ENCODE measurements around the gene MCFD2.

MCFD2 gene

DNA sequence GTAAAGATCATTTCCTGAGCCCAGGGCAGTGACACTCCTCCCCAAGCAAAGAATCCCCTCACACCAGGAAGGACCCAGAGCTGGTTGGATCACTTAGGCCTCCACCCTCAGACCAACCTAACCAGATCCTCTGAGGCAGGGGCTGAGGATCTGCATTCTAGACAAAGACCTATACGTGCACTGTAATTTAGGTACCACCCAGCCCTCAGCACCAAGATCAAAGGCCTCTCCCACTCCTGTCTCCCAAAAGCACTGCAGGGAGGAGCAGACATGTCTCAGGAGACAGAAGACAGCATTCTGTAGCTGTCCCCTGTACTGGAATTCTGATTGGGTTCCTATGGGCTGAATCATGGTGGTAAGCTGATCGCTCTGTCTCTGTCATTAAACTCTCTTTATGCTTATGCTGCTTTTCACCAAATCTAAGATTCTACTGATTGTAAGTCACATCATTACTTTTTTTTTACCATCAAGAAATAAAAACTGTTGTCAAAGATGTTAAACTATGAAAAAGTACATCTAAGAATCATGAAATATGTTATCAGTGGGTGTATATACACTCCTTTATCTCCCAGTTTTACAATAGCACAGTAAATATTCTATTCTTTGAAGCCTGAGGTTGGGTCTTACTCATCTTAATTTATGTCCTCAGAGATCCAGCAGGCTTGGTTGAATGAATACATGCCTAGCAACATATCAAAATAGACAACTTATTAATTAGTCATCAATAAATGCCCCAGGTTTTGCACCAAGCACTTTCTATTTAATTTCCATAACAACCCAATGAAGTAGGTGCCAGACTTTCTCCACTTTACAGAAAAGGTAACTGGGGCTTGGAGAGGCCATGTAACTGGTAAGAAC lies 28.3 kb downstream of the MCFD2 start:
- H3K9me3 ChIP-seq (ENCODE audit: insufficient read depth, low read length): no peaks in the 10 kb centered on the region
- H3K27me3 ChIP-seq (ENCODE audit: low read depth, low read length): peaks cover 32% of the 10 kb centered on the region
- no peaks in the 10 kb centered on the region for H3K36me3 ChIP-seq (replicated peaks; ENCODE audit: low read depth, low read length)
- H3K79me2 ChIP-seq (ENCODE audit: low read length): no peaks in the 10 kb centered on the region
- no peak overlapping the region for H3K4me3 ChIP-seq (ENCODE audit: low read length)
- no peak overlapping the region for H3K9ac ChIP-seq (ENCODE audit: low read length)
- H3K27ac ChIP-seq (ENCODE audit: low read length): no peak overlapping the region
- TF ChIP-seq CTCF (IDR thresholded peaks at IDR 0.05; ENCODE audit: low read depth, low read length): no peak
- TF ChIP-seq EZH2phosphoT487 (IDR thresholded peaks at IDR 0.05; ENCODE audit: low read depth): no peak
- H2AFZ ChIP-seq (ENCODE audit: low read depth, low read length): no peak overlapping the region
- no peaks in the 10 kb centered on the region for H4K20me1 ChIP-seq (ENCODE audit: insufficient read depth, low read length)
- no peak overlapping the region for H3K4me2 ChIP-seq (ENCODE audit: low read length)
- no peaks in the 10 kb centered on the region for H3K4me1 ChIP-seq (ENCODE audit: low read length)

GRCh38 chr2:46886268-46887027 lies 29.2 kb downstream of the MCFD2 start:
- Histone ChIP-seq H3K27ac (ENCODE audit: low read length) (no peak overlapping the region), H2AFZ (ENCODE audit: low read depth, low read length) (no peak overlapping the region), H3K9me3 (ENCODE audit: insufficient read depth, low read length) (no peaks in the 10 kb centered on the region), H3K4me1 (ENCODE audit: low read length) (no peaks in the 10 kb centered on the region), H3K9ac (ENCODE audit: low read length) (no peak overlapping the region), H3K79me2 (ENCODE audit: low read length) (no peaks in the 10 kb centered on the region), H3K4me2 (ENCODE audit: low read length) (no peak overlapping the region), H4K20me1 (ENCODE audit: insufficient read depth, low read length) (no peaks in the 10 kb centered on the region), H3K36me3 (replicated peaks; ENCODE audit: low read depth, low read length) (no peaks in the 10 kb centered on the region), H3K27me3 (ENCODE audit: low read depth, low read length) (peaks cover 32% of the 10 kb centered on the region), H3K4me3 (ENCODE audit: low read length) (no peak overlapping the region)
- TF ChIP-seq CTCF (IDR thresholded peaks at IDR 0.05; ENCODE audit: low read depth, low read length) (no peak), EZH2phosphoT487 (IDR thresholded peaks at IDR 0.05; ENCODE audit: low read depth) (no peak)

DNA sequence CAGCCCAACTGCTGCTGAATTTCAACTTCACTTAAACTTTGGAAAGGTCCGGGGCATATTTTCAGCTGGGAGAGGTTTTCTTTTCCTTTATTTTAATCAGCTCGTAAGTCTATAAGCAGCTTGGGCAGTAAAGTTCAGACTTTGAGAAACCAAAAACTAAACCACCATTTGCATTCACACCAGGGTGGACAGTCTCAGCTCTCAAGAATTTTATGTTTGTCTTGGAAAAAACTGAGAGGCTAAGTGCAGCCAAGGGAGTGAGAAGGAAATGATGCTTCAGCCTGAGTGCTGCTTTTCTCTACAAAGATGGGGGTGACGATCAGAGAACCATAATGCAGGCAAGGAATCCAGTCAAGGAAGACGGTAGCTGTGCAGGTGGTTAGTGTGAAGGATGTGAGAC lies 30.2 kb downstream of the MCFD2 start:
- no peak overlapping the region for H3K27ac ChIP-seq (ENCODE audit: low read length)
- H3K4me1 ChIP-seq (ENCODE audit: low read length): no peaks in the 10 kb centered on the region
- H2AFZ ChIP-seq (ENCODE audit: low read depth, low read length): no peak overlapping the region

More for the DNA sequence above, 30.2 kb downstream of the MCFD2 start:
- no peak overlapping the region for H3K4me3 ChIP-seq (ENCODE audit: low read length)
- no peaks in the 10 kb centered on the region for H3K36me3 ChIP-seq (replicated peaks; ENCODE audit: low read depth, low read length)
- no peaks in the 10 kb centered on the region for H4K20me1 ChIP-seq (ENCODE audit: insufficient read depth, low read length)
- H3K4me2 ChIP-seq (ENCODE audit: low read length): no peak overlapping the region
- no peaks in the 10 kb centered on the region for H3K9me3 ChIP-seq (ENCODE audit: insufficient read depth, low read length)
- TF ChIP-seq CTCF (IDR thresholded peaks at IDR 0.05; ENCODE audit: low read depth, low read length) (no peak), EZH2phosphoT487 (IDR thresholded peaks at IDR 0.05; ENCODE audit: low read depth) (no peak)
- H3K27me3 ChIP-seq (ENCODE audit: low read depth, low read length): peaks cover 32% of the 10 kb centered on the region
- H3K79me2 ChIP-seq (ENCODE audit: low read length): no peaks in the 10 kb centered on the region
- no peak overlapping the region for H3K9ac ChIP-seq (ENCODE audit: low read length)

All from OCI-LY3 (cell line).